Neural cell (in vitro differentiated cells): ENCODE measurements around the gene ZNF148.

Experiments used
- EP300 ChIP-seq: fragments of 450-650 bp; conservative IDR thresholded peaks from 2 replicates; pipeline ENCODE4 v1.6.1; 2014; ENCODE audit warnings: antibody characterized with exemption, mild to moderate bottlenecking, moderate library complexity; ENCODE audit not compliant: poor library complexity, severe bottlenecking
- EZH2 ChIP-seq: fragments of 200-600, 300-800 bp; shearing (Covaris generic), sonication (generic); IDR thresholded peaks from 2 replicates; pipeline ENCODE4 v1.6.1; 2014; ENCODE audit warnings: antibody characterized with exemption, low read length, borderline replicate concordance, mild to moderate bottlenecking; ENCODE audit not compliant: insufficient read depth, poor library complexity, severe bottlenecking
- POLR2AphosphoS5 ChIP-seq: IDR thresholded peaks from 2 replicates; pipeline ENCODE4 v1.6.1; 2012
- RAD21 ChIP-seq: fragments of 450-650 bp; conservative IDR thresholded peaks from 2 replicates; pipeline ENCODE4 v1.6.1; 2014; ENCODE audit warnings: antibody characterized with exemption, mild to moderate bottlenecking, moderate library complexity
- SMC3 ChIP-seq: fragments of 450-650 bp; conservative IDR thresholded peaks from 2 replicates; pipeline ENCODE4 v1.6.1; 2014; ENCODE audit warnings: antibody characterized with exemption, mild to moderate bottlenecking, moderate library complexity; ENCODE audit not compliant: poor library complexity
- TAF1 ChIP-seq: IDR thresholded peaks from 2 replicates; pipeline ENCODE4 v1.6.1; 2012; ENCODE audit warnings: low read depth
- TF ChIP-seq, protein P1 (sequence below): fragments of 450-650 bp; IDR thresholded peaks from 2 replicates; pipeline ENCODE4 v1.5.1; 2014; ENCODE audit warnings: antibody characterized with exemption, mild to moderate bottlenecking, moderate library complexity; ENCODE audit not compliant: poor library complexity, severe bottlenecking

DNA sequence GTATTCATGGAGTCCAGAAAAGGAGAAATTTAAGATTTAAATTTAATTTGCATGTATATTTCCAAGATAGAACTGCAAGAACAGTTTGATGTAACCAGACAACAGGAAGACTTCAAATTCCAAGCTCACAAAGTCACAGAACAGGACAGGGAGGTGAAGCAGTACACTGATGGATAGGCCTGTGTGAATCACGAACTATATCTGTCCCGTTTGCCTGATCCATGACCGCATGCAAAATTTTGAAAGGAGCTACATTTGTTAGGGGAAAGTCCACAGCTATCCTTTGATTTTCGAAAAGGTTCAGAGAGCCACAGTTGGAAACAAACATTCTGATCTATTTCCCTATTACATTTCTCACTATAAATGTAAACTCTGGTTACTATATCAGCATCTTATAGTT, 83.1 kb downstream of the ZNF148 start:
- TF ChIP-seq, protein P1, sequence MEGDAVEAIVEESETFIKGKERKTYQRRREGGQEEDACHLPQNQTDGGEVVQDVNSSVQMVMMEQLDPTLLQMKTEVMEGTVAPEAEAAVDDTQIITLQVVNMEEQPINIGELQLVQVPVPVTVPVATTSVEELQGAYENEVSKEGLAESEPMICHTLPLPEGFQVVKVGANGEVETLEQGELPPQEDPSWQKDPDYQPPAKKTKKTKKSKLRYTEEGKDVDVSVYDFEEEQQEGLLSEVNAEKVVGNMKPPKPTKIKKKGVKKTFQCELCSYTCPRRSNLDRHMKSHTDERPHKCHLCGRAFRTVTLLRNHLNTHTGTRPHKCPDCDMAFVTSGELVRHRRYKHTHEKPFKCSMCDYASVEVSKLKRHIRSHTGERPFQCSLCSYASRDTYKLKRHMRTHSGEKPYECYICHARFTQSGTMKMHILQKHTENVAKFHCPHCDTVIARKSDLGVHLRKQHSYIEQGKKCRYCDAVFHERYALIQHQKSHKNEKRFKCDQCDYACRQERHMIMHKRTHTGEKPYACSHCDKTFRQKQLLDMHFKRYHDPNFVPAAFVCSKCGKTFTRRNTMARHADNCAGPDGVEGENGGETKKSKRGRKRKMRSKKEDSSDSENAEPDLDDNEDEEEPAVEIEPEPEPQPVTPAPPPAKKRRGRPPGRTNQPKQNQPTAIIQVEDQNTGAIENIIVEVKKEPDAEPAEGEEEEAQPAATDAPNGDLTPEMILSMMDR, result no peak
- TF ChIP-seq POLR2AphosphoS5 (no peak), EZH2 (no peak), EP300 (no peak), TAF1 (no peak), SMC3 (no peak), RAD21 (no peak)
